D721Med (cell line): ENCODE results near the gene SLC51A.
"Not testable (repeated sequence)": the region's sequence is repeated elsewhere in the genome, so short reads cannot be mapped to it uniquely, and the experiment has no call there.

Experiments
- DNase-seq: peaks from one replicate; pipeline ENCODE4 v3.0.0; 2011; ENCODE audit warnings: low spot score; ENCODE audit not compliant: insufficient read length
- FAIRE-seq: peaks from 2 replicates; lab custom pipeline; 2011; peaks lifted over from hg19 to GRCh38; lab: Jason Lieb, UNC
- CTCF ChIP-seq: IDR thresholded peaks from 2 replicates; pipeline ENCODE4 v1.5.1; 2012; ENCODE audit warnings: mild to moderate bottlenecking, control low read depth; ENCODE audit not compliant: insufficient read depth; ENCODE audit errors: missing control alignments

SLC51A gene

DNA sequence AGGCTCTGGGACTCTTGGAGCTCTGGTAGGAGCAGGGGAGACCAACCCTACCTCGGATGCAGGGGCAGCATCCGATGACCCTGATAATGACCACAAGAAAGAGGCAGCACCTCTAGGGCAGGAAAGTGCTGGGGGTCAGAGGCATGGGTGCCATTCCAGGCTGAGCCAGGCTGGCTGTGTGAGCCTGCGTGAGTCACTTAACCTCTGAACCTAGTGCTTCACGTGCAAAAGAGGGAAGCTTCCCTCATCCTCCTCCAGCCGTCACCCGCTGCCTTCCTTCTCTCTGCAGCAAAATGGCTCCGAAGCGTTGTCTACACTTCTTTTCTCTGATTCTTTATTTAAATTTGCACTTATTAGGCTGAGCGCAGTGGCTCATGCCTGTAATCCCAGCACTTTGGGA, 40.6 kb upstream of the SLC51A start:
- no peak for TF ChIP-seq CTCF
- no peak for FAIRE-seq
- DNase-seq = no peak

GRCh38 chr3:196177567-196177966, 38.8 kb upstream of the SLC51A start:
- DNase-seq (no peak), FAIRE-seq (no peak)
- no peak for TF ChIP-seq CTCF

DNA sequence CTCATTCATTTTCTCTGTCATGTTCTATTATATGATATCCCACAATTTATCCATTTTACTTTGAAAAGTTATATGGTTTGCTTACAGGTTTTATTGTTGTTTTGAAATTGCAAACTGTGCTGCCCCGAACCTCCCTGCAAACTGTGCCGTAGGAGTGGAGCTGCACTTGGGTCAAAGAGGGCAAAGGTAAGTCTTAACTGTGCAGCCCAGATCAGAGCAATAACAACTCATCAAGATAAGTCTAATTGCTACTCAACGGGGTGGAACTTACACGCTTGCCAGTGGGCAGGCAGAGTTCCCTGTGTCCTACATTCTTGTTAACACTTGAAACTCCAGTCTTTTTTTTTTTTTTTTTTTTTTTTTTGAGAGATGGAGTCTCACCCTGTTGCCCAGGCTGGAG, 38.4 kb upstream of the SLC51A start:
- no peak for TF ChIP-seq CTCF
- FAIRE-seq (no peak), DNase-seq (no peak)

- DNase-seq = no peak
- TF ChIP-seq CTCF = no peak
- no peak for FAIRE-seq
Observed at GRCh38 chr3:196178993-196179379, 37.3 kb upstream of the SLC51A start.

DNA sequence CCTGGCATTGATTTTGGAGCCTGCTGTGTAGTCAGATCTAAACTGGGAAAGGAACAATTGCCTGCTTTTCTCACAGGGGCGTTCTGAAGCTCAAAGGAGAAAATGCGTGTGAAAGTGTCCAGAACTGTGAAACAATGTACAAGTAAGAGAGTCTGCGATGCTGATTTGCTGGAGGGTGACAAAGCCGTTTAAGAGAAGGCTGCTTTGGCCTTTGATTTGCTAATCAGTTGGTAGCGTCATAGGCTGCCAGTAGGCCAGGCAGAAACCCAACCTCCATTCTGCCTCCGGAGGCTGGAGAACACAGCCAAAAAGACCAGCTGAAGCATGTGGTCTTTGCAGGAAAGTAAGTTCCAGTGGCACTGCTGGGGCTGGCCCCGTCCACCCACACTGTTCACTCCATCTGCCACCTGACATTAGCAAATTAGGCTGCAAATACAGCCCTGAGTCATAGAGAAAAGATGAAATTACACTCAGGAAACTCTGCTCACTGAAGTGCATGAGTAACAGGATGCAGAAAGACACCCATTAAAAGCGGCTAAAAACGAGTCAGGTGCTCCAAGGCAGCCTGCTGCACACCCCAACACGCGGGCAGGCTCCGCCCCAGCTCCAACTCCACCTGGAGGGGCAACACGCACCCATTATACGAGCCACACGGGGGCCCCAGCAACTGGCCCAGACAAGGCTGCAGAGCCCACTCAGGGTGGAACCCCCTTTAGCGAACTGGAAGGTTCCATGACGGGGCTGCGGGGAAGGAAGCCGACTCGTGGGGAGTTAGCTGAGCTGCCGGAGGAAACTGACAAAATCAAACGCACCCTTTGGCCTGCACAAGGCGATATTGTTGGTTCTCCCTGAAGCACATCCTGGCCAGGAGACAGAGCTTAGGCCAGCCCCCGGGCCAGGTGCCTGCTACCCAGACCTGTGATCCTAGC, 36.7 kb upstream of the SLC51A start:
- no peak for DNase-seq

GRCh38 chr3:196180346-196180745, 36.0 kb upstream of the SLC51A start:
- no peak for DNase-seq
- FAIRE-seq = no peak
- no peak for TF ChIP-seq CTCF

More for the DNA sequence above, 36.7 kb upstream of the SLC51A start:
- no peak for FAIRE-seq
- TF ChIP-seq CTCF = no peak

DNA sequence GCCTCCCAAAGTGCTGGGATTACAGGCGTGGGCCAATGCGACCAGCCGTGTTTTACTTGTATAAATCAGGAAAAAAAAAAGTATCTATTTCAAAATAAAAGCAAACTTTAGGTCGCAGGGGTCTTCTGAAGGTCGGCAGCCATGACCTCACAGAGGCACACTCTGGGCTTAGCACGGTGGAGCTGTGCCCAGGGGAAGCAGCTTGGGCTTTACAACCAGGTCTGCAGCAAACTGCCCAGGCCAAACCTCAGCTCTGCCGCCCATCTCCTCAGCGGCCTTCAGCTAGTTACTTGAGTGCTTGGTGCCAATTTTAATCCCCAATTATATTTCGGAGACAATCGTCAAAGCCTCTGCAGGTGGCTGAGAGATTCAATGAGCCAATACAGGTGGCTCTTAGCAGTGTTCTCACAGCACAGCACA, 35.2 kb upstream of the SLC51A start:
- FAIRE-seq (no peak), DNase-seq (no peak)
- TF ChIP-seq CTCF = no peak

DNA sequence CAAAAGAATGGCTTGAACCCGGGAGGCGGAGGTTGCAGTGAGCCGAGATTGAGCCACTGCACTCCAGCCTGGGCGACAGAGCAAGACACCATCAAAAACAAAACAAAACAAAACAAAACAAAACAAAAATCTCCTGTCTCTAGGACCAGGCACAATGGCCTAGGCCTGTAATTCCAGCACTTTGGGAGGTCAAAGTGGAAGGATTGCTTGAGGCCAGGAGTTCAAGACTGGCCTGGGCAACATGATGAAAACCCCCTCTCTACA, 32.2 kb upstream of the SLC51A start:
- not testable (repeated sequence) for DNase-seq, FAIRE-seq
